AML-193 (cell line): ENCODE results near the gene NUP188.
"Not testable (repeated sequence)": the region's sequence is repeated elsewhere in the genome, so short reads cannot be mapped to it uniquely, and the experiment has no call there.

Experiments
- DNase-seq, 2 experiments: peaks; one replicate each; lab custom pipeline; 2025; lab: John Stamatoyannopoulos, UW

NUP188 gene

DNA sequence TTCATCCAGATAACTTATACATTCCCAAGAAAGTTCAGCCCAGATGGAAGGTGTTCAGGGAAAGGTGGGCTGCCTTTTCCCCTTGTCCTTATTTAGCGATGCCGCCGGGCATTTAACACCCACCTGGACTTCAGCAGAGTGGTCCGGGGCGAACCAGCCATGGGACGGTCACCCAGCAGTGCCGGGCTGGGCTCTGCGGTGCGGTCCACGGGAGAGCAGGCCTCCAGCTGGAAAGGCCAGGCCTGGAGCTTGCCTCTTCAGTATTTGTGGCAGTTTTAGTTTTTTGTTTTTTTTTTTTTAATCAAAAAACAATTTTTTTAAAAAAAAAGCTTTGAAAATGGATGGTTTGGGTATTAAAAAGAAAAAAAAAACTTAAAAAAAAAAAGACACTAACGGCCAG lies 30.8 kb upstream of the NUP188 start:
- DNase-seq: no peak

DNA sequence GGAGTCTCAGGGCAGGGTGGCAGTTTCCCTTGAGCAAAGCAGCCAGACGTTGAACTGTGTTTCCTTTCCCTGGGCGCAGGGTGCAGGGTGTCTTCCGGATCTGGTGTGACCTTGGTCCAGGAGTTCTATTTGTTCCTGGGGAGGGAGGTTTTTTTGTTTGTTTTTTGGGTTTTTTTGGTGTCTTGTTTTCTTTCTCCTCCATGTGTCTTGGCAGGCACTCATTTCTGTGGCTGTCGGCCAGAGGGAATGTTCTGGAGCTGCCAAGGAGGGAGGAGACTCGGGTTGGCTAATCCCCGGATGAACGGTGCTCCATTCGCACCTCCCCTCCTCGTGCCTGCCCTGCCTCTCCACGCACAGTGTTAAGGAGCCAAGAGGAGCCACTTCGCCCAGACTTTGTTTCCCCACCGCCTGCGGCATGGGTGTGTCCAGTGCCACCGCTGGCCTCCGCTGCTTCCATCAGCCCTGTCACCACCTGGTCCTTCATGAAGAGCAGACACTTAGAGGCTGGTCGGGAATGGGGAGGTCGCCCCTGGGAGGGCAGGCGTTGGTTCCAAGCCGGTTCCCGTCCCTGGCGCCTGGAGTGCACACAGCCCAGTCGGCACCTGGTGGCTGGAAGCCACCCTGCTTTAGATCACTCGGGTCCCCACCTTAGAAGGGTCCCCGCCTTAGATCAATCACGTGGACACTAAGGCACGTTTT lies 30.2 kb upstream of the NUP188 start:
- no peak for DNase-seq

DNA sequence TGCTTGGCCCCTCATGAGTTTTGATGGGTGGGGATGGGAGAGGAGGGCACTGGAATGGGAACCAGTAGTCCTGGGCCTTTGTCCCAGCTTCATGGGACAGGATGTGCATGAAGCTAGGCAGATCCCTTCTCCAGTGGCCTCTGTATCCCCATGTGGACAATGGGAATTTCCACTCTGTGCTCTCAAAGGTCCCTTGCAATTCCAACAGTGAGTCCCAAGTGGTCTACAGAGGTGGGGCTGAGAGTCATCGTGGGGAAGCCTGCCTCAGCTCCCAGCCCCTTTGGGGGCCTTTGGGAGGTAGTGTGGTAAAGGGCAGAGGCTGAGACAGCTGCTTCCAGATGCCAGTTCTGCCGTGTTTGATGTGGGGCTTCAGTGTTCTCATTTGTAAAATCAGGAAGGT lies 28.6 kb upstream of the NUP188 start:
- no peak for DNase-seq

DNA sequence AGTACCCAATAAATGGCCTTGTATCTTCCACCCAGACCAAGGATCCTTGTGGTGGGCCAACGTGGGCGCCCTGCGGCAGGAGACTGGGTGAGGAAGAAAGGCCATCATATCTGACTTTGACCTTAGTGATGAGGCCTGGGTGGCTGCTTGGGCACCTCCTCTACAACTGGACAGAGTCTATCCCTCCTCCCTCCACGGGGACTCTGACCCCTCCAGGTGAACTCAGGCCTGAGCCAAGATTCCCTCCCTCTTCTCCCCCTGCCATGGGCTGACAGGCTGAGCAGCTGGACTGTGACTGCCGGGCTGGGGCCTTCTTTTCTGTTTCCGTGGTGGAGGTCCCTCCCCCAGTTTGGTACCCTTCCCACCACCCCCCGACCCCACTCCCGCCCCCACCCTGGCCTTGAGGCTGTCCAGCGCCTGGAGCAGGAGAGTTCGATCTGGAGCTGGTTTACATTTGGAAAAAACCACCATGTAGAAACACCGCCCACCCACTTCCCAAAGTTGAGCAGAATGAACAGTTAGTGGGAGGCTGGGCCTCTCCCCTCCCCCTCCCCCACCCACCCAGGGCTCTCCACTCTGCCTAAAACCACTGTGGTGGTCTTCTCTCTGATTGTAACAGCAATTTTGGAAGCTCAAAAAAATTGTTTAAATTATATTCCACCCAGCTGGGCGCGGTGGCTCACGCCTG lies 28.0 kb upstream of the NUP188 start:
- DNase-seq: no peak

DNA sequence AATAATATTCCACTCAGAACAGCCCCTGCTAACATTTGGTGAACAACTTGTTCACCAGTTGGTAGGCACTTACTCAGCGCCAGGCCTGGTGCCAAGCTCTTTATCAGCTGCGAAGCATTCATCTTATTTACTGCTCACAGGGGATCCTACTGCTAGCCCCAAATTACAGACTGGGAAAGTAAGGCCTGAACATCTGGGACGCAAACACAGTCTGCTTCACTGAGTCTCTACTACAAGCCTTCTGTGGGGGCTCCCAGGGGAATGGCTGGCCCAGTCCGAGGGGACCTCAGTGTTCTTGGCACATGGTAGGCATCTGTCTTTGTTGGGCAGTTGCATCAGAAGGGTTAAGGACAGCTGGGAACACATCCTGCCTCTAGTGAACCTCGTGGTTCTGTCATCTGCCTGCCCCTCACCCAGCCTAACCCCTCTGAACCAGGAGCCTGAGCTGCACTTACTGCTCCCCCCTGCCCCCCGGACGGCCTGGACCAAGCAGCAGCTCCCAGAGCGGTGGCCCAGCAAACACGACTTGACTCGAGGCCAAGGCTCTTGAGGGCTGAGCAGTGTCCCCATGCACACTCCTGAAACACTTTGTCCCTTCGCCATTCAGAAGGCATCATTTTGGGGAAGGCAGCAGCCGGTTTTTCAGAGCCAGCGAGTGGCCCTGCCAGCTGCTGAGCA lies 27.0 kb upstream of the NUP188 start, which contains the start of gene PHYHD1:
TSS of gene PHYHD1 (plus strand) at position 602 of the 678 bp plus-strand sequence. CDS start 1,342 bp downstream, outside the sequence.
- no peak for DNase-seq

DNA sequence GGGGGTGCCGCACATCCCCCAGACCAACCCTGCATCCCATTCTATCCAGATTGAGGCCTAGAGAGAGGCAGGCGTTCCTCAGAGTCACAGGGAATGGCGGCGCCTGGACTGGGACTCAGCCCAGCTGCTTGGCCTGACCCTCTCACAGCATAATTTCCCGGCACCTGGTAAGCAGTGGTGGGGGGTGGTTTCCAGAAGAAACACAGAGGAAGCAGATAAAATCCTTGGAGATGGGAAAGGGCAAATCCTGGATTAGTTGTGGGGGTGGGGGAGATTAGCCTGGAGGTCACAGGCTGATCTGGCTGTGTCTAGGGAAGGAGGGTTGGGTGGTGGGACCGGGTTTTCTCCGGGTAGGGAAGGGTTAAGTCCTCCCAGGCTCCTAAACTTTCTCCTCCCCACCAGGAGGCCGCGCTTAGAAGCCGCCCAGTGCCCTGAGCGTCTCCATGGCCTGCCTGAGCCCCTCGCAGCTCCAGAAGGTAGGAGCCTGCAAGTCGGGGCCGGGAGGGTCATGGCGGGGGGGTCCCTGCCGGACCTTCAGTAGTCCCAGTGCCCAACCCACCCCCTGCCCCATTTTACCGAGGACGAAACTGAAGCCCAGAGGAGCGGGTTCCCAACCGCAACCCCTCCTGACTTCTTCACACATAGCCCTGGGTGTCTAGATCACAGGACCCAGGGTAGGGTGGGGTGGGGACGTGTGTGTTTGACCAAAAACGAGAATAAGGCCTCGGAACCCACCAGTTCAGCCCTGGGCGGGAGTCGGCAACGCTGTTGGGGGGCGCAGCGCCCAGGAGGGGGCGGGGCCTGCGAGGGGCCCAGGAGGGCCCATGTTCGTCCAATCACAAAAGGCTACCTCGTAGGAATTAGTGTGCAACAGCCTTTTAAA lies 25.4 kb upstream of the NUP188 start:
- DNase-seq: no peak

DNA sequence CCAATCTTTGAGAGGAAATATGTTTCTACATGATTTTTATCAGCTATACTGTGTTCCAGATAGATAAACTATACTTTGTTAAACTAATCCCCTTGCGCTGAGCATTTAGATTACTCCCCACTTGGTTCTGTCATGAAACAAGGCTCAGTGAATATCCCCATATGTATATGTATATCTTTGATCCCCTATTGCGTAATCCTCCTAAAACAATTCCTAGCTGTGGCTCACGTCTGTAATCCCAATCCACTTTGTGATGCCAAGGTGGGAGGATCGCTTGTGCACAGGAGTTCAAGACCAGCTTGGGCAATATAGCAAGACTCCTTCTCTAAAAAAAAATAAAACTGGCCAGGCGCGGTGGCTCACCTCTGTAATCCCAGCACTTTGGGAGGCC lies 24.0 kb upstream of the NUP188 start:
- DNase-seq: no peak

DNA sequence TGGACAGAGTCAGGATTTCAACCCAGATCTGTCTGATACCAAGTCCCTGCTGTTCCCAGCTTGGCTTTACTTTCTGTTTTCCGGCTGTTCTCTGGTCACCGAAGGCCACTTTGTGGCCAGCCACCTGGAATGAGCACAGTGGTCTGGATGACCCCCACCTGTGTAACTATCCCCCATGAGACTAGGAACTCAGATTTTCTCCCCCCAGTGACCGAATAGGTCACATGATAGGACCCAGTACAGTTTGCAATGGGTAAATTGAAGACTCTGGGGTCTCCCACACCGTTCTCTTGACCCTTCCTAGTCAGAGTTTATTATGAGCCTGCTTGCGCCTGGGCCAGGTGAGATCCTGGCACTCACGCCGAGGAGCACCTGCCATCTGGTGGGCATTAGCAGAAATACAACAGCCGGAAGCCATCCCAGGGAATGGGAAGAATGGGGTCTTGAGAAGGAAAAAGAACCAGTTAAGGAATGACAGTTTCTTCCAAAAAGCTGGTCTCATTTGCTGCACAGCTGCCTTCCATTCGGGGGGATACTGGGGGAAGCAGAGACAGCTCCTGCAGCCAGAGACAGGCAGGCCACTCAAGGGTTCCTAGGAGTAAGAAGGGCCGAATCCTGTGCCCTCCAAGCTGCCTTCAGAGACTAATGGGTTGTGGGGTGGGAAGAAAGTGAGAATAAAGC lies 19.6 kb upstream of the NUP188 start:
- DNase-seq: no peak

DNA sequence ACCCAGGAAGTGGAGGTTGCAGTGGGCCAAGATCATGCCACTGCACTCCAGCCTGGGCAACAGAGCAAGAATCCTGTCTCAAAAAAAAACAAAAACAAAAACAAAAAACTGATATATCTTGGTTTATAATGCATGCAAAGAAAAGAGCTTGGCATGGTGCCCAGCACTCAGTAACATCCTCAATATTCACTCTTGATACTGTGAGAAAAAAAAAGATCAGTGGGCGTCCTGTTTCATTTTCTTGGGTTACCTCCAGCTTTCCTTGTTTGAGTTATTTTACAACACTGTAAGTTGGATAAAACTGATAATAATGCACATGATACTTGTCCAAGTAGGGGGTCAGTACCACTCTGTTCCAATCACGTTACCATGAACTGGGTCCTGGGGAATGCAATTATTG lies 18.9 kb upstream of the NUP188 start:
- DNase-seq: no peak

DNA sequence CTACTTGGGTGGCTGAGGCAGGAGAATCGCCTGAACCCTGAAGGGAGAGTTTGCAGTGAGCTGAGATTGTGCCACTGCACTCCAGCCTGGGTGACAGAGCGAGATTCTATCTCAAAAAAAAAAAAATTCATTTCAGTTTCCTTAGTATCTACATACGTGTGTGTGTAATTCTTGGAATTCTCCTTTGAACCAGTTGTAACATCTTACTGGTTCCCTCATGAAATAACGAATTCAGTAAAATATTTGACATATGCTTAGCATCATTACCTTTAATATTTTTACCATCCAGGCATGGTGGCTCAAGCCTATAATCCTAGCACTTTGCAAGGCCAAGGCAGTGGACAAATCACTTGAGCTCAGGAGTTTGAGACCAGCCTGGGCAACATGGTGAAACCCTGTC lies 17.9 kb upstream of the NUP188 start:
- no peak for DNase-seq

DNA sequence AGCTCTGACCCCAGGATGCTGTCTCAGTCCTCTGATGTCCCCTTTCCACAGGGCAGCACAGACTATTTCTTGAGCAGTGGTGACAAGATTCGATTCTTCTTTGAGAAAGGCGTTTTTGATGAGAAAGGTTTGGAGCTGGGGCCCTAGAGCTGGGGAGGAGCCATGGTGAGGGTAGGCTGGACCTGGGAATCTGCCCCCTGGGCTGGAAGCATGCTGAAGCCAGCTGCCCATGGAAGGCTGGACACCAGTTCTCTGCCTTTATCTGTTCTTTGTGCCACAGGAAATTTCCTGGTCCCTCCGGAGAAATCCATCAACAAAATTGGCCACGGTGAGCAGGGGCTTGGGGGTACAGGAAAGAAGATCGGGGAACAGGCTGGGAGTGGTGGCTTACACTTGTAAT lies 13.8 kb upstream of the NUP188 start:
- no peak for DNase-seq

DNA sequence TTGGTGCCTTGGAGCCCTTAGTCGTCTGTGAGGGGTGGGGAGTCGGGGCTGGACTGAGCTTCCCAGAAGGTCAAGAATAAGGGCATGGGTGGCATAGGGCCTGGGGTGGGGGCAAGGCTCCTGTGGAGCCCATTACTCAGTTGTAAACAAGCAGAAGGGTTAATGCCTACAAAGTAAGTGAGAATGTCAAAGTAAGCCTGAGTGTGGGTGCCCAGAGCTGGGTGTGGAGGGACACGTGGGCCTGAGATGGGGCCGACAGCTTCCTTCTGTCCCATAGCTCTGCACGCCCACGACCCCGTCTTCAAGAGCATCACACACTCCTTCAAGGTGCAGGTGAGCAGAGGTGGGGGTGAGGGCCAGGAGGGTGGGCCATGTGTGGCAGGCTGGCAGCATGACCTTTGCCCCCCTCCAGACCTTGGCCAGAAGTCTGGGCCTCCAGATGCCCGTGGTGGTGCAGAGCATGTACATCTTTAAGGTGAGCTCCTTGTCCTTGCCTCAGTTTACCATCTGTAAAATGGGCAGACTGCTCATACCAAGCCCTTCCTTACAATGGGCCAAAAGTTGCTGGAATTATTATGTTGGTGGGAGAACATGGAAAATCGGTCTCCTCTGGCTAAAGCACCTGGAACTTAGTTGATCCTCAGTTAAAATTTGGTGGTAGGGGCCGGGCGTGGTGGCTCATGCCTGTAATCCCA lies 11.2 kb upstream of the NUP188 start:
- DNase-seq: no peak

DNA sequence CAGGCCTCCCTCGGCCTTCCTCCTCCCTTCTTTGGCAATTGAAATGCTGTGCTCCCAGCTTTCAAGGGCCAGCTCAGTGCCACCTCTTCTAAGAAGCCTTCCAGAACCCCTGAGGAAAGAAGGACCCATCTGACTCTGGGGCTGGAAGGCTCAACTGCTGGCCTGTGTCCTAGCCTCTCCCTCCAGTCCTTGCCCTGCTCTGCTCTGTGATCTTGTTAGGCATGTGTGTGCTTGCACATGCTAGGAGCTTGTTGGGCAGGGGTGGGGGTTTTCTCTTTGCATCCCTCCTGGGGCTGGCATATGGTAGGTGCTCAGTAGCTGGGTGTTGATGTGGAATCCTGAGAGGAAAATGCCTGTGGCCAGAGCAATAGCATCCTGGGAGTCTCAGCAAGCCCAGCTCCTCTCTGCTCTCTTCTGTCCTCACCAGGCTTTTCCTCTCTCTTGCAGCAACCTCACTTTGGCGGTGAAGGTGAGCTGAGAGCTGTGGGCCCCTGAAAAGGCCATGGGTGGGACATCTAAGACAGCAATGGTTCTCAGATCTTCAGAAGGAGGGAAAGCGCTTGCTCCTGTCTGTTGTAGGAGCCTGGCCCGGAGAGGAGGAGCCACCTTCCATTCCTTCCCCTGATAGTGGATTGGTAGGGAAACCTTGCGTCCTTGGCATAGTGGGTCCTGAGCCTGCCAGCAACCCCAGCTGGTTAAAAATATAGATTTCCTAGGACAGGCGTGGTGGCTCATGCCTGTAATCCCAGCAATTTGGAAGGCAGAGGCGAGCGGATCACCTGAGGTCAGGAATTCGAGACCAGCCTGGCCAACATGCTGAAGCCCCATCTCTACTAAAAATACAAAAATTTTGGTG lies 10.0 kb upstream of the NUP188 start:
- DNase-seq: no peak

DNA sequence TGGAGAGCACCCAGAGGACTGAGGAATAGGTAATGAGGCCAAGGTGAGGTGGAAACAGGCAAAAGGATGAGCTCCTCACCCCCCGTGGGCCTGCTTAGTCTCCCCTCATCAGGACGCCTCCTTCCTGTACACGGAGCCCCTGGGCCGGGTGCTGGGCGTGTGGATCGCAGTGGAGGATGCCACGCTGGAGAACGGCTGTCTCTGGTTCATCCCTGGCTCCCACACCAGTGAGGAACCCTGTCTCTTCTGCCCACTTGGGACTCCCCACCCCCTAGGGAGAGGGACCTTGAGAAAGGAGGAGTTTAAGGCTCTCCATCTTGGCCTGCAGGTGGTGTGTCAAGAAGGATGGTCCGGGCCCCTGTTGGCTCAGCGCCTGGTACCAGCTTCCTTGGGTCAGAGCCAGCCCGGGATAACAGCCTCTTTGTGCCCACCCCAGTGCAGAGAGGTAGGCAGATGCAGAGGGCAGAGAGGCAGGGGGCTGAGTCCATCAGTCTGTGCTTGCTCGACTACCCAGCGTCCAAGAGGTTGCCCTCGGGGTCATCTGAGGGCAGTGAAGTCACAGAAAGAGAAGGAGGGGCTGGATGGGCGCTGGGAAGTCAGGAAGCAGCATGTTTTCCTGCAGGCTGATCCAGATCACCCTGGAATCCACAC lies 7.1 kb upstream of the NUP188 start:
- no peak for DNase-seq

DNA sequence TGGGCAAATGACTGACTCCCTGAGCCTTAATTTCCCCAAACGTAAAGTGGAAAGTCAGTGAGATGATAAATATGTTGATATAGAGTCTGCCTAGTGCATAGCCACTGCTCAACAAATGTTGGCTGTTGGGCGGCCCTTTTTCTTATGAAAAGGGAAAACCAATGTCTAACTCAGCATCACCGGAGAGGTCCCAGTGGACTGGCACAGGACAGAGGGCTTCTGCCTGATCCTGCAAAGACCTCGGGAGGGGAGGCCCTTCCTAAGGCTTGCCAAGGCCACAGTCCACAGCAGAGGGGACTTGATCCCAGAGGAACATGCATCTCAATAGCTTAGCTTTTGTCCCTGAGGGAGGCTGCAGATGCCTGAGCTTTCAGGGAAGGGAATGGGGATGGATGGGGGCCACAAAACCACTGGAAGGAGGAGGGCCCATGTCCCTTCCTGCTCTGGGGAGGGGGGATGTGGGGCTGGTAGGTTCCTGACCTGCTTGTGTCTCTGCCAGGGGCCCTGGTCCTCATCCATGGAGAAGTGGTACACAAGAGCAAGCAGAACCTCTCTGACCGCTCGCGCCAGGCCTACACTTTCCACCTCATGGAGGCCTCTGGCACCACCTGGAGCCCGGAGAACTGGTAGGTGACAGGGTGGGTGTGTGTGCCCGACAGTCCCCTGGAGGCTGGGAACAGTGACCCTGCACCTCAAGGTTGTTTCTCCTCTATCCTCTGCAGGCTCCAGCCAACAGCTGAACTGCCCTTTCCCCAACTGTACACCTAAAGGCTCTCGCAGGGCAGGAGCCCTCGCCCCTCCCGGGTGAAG lies 6.3 kb upstream of the NUP188 start:
- DNase-seq: no peak

DNA sequence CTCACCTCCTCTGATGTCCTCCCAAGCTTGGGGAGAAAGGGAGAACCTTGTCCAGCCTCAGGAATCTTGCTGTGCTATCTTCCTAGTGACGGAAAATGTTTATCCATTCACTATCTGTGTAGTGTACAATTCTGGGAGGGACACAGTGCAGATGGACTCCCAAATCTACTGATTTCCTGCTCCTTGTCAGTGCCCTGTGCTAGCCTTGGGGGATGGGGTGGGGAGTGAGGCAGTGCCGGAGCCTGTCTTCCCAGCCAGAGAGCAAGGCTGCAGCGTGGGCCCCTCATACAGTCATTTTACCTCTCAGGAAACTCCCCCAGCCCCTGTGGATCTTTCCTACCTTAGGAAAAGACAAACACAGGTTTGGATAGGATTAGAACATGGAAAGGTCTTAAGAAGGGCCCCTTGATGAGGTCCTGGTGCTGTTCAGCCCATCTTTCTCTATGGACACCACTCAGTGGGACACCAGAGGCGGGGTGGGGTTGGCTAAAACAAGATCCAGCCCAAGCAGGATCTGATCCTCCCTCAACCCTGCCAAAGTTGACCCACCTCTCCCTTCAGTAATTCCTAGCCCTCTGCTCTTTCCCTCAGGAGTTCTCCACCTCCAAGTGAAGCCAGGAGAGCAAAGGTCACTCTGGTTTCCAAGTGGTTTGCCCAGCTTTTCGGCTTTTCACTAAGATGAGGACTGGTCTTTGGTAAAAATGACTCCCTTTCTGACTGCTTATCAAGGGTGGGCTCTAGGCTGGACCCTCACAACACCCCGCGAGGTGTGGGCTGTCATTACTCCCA lies 3.5 kb upstream of the NUP188 start:
- DNase-seq: no peak

DNA sequence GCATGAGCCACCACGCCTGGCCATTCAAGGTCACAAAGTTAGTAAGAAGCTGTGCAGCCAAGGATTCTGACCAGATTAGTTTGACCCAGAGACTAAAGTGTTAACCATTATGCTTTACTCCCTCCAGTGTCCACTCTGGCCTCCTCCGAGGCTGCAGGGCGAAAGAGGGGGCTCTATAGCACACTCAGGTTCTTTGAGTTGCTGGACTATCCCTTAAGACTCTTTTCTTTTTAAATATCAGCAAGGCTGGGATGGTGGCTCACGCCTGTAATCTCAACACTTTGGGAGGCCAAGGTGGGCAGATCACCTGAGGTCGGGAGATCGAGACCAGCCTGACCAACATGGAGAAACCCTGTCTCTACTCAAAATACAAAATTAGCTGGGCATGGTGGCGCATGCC lies 2.5 kb upstream of the NUP188 start:
- not testable (repeated sequence) for DNase-seq
